ENCODE measurements around the gene SLC17A6. TPM values are rescaled to one million over a fixed set of nuclear protein-coding genes. Genes with fewer than 3 reads are reported as not detected.

Gene SLC17A6
- total RNA-seq, 1 experiment from 2014 or later = not detected

DNA sequence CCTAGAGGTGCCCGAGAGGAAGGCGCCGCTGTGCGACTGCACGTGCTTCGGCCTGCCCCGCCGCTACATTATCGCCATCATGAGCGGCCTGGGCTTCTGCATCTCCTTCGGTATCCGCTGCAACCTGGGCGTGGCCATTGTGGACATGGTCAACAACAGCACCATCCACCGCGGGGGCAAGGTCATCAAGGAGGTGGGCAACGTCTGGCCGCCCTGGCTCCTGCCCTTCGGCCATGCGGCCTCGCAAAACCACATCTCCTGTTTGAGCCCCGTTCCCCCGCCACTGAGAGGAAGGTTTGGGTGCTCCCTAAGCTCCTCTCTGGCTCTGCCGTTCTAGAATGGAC lies 3.4 kb downstream of the SLC17A6 start:
- Histone ChIP-seq H3K4me2 (no peak overlapping the region), H3K4me1 (replicated peaks; ENCODE audit: insufficient read depth) (no peaks in the 10 kb centered on the region), H3K36me3 (ENCODE audit: low read depth) (no peaks in the 10 kb centered on the region), H3K79me2 (ENCODE audit: low read depth) (no peaks in the 10 kb centered on the region), H3F3A (ENCODE audit: insufficient read depth, low read depth) (no peaks in the 10 kb centered on the region), H3K27ac (no peak overlapping the region), H2AFZ (no peak overlapping the region), H3K9me3 (ENCODE audit: insufficient read depth, low read depth) (no peaks in the 10 kb centered on the region), H3K9me2 (ENCODE audit: insufficient read depth) (no peaks in the 10 kb centered on the region), H3K4me3 (no peak overlapping the region), H4K20me1 (ENCODE audit: insufficient read depth) (no peaks in the 10 kb centered on the region), H3K27me3 (ENCODE audit: insufficient read depth, low read depth) (peaks cover 54% of the 10 kb centered on the region)
- no peak for DNase-seq
- BruUV-seq (replicated peaks) = no TSS peak
- ChIA-PET CTCF (no interaction called here), POLR2A (ENCODE audit: unreplicated experiment) (no interaction called here)
- TF ChIP-seq, protein P1, sequence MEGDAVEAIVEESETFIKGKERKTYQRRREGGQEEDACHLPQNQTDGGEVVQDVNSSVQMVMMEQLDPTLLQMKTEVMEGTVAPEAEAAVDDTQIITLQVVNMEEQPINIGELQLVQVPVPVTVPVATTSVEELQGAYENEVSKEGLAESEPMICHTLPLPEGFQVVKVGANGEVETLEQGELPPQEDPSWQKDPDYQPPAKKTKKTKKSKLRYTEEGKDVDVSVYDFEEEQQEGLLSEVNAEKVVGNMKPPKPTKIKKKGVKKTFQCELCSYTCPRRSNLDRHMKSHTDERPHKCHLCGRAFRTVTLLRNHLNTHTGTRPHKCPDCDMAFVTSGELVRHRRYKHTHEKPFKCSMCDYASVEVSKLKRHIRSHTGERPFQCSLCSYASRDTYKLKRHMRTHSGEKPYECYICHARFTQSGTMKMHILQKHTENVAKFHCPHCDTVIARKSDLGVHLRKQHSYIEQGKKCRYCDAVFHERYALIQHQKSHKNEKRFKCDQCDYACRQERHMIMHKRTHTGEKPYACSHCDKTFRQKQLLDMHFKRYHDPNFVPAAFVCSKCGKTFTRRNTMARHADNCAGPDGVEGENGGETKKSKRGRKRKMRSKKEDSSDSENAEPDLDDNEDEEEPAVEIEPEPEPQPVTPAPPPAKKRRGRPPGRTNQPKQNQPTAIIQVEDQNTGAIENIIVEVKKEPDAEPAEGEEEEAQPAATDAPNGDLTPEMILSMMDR (conservative IDR thresholded peaks at IDR 0.05) = no peak
- no peak for TF ChIP-seq EZH2 (IDR thresholded peaks at IDR 0.05; ENCODE audit: low read depth)
- intact Hi-C loops (cut with micrococcal nuclease; ENCODE audit: unreplicated experiment) = no loop called here

- H3K27ac ChIP-seq = no peak overlapping the region
- no peak overlapping the region for H2AFZ ChIP-seq
- POLR2A ChIA-PET (ENCODE audit: unreplicated experiment) = no interaction called here
- no peaks in the 10 kb centered on the region for H3K9me3 ChIP-seq (ENCODE audit: insufficient read depth, low read depth)
- H3K36me3 ChIP-seq (ENCODE audit: low read depth) = no peaks in the 10 kb centered on the region
- peaks cover 54% of the 10 kb centered on the region for H3K27me3 ChIP-seq (ENCODE audit: insufficient read depth, low read depth)
- CTCF ChIA-PET = no interaction called here
- TF ChIP-seq EZH2 (IDR thresholded peaks at IDR 0.05; ENCODE audit: low read depth) = no peak
- TF ChIP-seq, protein P1 (conservative IDR thresholded peaks at IDR 0.05) = no peak
- no peaks in the 10 kb centered on the region for H4K20me1 ChIP-seq (ENCODE audit: insufficient read depth)
- no peak for DNase-seq
- no TSS peak for BruUV-seq (replicated peaks)
- H3K4me1 ChIP-seq (replicated peaks; ENCODE audit: insufficient read depth) = no peaks in the 10 kb centered on the region
- H3K79me2 ChIP-seq (ENCODE audit: low read depth) = no peaks in the 10 kb centered on the region
- no peaks in the 10 kb centered on the region for H3F3A ChIP-seq (ENCODE audit: insufficient read depth, low read depth)
- no peaks in the 10 kb centered on the region for H3K9me2 ChIP-seq (ENCODE audit: insufficient read depth)
- intact Hi-C loops (cut with micrococcal nuclease; ENCODE audit: unreplicated experiment) = no loop called here
- H3K4me3 ChIP-seq = no peak overlapping the region
- H3K4me2 ChIP-seq = no peak overlapping the region
These were observed 4.2 kb downstream of the SLC17A6 start for GRCh38 chr11:22342211-22343031.

- POLR2A ChIA-PET (ENCODE audit: unreplicated experiment) = no interaction called here
- H3K36me3 ChIP-seq (ENCODE audit: low read depth) = no peaks in the 10 kb centered on the region
- peaks cover 49% of the 10 kb centered on the region for H3K27me3 ChIP-seq (ENCODE audit: insufficient read depth, low read depth)
- no peaks in the 10 kb centered on the region for H3F3A ChIP-seq (ENCODE audit: insufficient read depth, low read depth)
- H3K4me2 ChIP-seq = no peak overlapping the region
- no peak for TF ChIP-seq EZH2 (IDR thresholded peaks at IDR 0.05; ENCODE audit: low read depth)
- TF ChIP-seq, protein P1 (conservative IDR thresholded peaks at IDR 0.05) = no peak
- H3K4me3 ChIP-seq = no peak overlapping the region
- no TSS peak for BruUV-seq (replicated peaks)
- intact Hi-C loops (cut with micrococcal nuclease; ENCODE audit: unreplicated experiment) = no loop called here
- H3K4me1 ChIP-seq (replicated peaks; ENCODE audit: insufficient read depth) = no peaks in the 10 kb centered on the region
- H3K79me2 ChIP-seq (ENCODE audit: low read depth) = no peaks in the 10 kb centered on the region
- H2AFZ ChIP-seq = no peak overlapping the region
- CTCF ChIA-PET = no interaction called here
- no peak overlapping the region for H3K27ac ChIP-seq
- H3K9me2 ChIP-seq (ENCODE audit: insufficient read depth) = no peaks in the 10 kb centered on the region
- no peaks in the 10 kb centered on the region for H4K20me1 ChIP-seq (ENCODE audit: insufficient read depth)
- no peaks in the 10 kb centered on the region for H3K9me3 ChIP-seq (ENCODE audit: insufficient read depth, low read depth)
- DNase-seq = no peak
These were observed 4.8 kb downstream of the SLC17A6 start for GRCh38 chr11:22343032-22343324.

Data from PC-9 (cell line).